ENCODE data around the gene LRRN2. TPM values are rescaled to one million over a fixed set of nuclear protein-coding genes. Genes with fewer than 3 reads are reported as not detected.

The LRRN2 gene
- total RNA-seq, 1 experiment from 2014 or later = not detected

GRCh38 chr1:204583909-204584632 is 101.5 kb downstream of the LRRN2 start:
- CTCF ChIA-PET = no interaction called here
- Histone ChIP-seq H3K4me3 (ENCODE audit: low read depth, low read length) (no peak overlapping the region), H3K4me1 (no peaks in the 10 kb centered on the region; the same call in 1 of the 2 replicates), H3K9me3 (no peaks in the 10 kb centered on the region), H3K36me3 (ENCODE audit: control insufficient read depth, insufficient read depth, low read length) (no peaks in the 10 kb centered on the region), H3K27me3 (replicated peaks; ENCODE audit: control insufficient read depth, insufficient read depth, low read length) (no peaks in the 10 kb centered on the region)
- POLR2A ChIA-PET = no interaction called here
- H3K4me3 Mint-ChIP-seq (ENCODE audit: unreplicated experiment) = no peak overlapping the region
- DNase-seq = no peak
- peaks cover 2% of the 10 kb centered on the region for H3K4me1 Mint-ChIP-seq (ENCODE audit: low read depth, unreplicated experiment)
- no peaks in the 10 kb centered on the region for H3K9me3 Mint-ChIP-seq (ENCODE audit: unreplicated experiment)
- BruUV-seq (replicated peaks) = no TSS peak
- no peaks in the 10 kb centered on the region for H3K27me3 Mint-ChIP-seq (ENCODE audit: insufficient read depth, unreplicated experiment)
- no peaks in the 10 kb centered on the region for H3K36me3 Mint-ChIP-seq (ENCODE audit: insufficient read depth, unreplicated experiment)
- H3K27ac Mint-ChIP-seq (ENCODE audit: unreplicated experiment) = no peak overlapping the region
- no peak for TF ChIP-seq CTCF (IDR thresholded peaks at IDR 0.05; ENCODE audit: insufficient read depth in 1 of 2, low read depth in 1 of 2, low read length in 1 of 2, severe bottlenecking in 1 of 2, unreplicated experiment in 1 of 2)
- intact Hi-C loops (cut with micrococcal nuclease; ENCODE audit: unreplicated experiment) = no loop called here

- no TSS peak for BruUV-seq (replicated peaks)
- no peak overlapping the region for H3K4me3 ChIP-seq (ENCODE audit: low read depth, low read length)
- Mint-ChIP-seq H3K4me3 (ENCODE audit: unreplicated experiment) (no peak overlapping the region), H3K4me1 (ENCODE audit: low read depth, unreplicated experiment) (no peaks in the 10 kb centered on the region), H3K27ac (ENCODE audit: unreplicated experiment) (no peak overlapping the region), H3K36me3 (ENCODE audit: insufficient read depth, unreplicated experiment) (no peaks in the 10 kb centered on the region), H3K27me3 (ENCODE audit: insufficient read depth, unreplicated experiment) (no peaks in the 10 kb centered on the region), H3K9me3 (ENCODE audit: unreplicated experiment) (no peaks in the 10 kb centered on the region)
- intact Hi-C loops (cut with micrococcal nuclease; ENCODE audit: unreplicated experiment) = no loop called here
- H3K36me3 ChIP-seq (ENCODE audit: control insufficient read depth, insufficient read depth, low read length) = no peaks in the 10 kb centered on the region
- ChIA-PET CTCF (no interaction called here), POLR2A (no interaction called here)
- H3K9me3 ChIP-seq = no peaks in the 10 kb centered on the region
- H3K4me1 ChIP-seq = no peaks in the 10 kb centered on the region
- no peaks in the 10 kb centered on the region for H3K27me3 ChIP-seq (replicated peaks; ENCODE audit: control insufficient read depth, insufficient read depth, low read length)
- TF ChIP-seq CTCF (IDR thresholded peaks at IDR 0.05; ENCODE audit: insufficient read depth in 1 of 2, low read depth in 1 of 2, low read length in 1 of 2, severe bottlenecking in 1 of 2, unreplicated experiment in 1 of 2) = no peak
- no peak for DNase-seq
These were observed 103.8 kb downstream of the LRRN2 start for GRCh38 chr1:204581759-204582158.

GRCh38 chr1:204580862-204581261 is 104.7 kb downstream of the LRRN2 start:
- TF ChIP-seq CTCF (IDR thresholded peaks at IDR 0.05; ENCODE audit: insufficient read depth in 1 of 2, low read depth in 1 of 2, low read length in 1 of 2, severe bottlenecking in 1 of 2, unreplicated experiment in 1 of 2) = no peak
- H3K27ac Mint-ChIP-seq (ENCODE audit: unreplicated experiment) = no peak overlapping the region
- BruUV-seq (replicated peaks) = no TSS peak
- H3K27me3 Mint-ChIP-seq (ENCODE audit: insufficient read depth, unreplicated experiment) = no peaks in the 10 kb centered on the region
- H3K9me3 ChIP-seq = no peaks in the 10 kb centered on the region
- CTCF ChIA-PET = no interaction called here
- intact Hi-C loops (cut with micrococcal nuclease; ENCODE audit: unreplicated experiment) = no loop called here
- H3K36me3 Mint-ChIP-seq (ENCODE audit: insufficient read depth, unreplicated experiment) = no peaks in the 10 kb centered on the region
- DNase-seq = no peak
- no peaks in the 10 kb centered on the region for H3K36me3 ChIP-seq (ENCODE audit: control insufficient read depth, insufficient read depth, low read length)
- H3K4me1 Mint-ChIP-seq (ENCODE audit: low read depth, unreplicated experiment) = no peaks in the 10 kb centered on the region
- H3K9me3 Mint-ChIP-seq (ENCODE audit: unreplicated experiment) = no peaks in the 10 kb centered on the region
- H3K27me3 ChIP-seq (replicated peaks; ENCODE audit: control insufficient read depth, insufficient read depth, low read length) = no peaks in the 10 kb centered on the region
- H3K4me3 Mint-ChIP-seq (ENCODE audit: unreplicated experiment) = no peak overlapping the region
- no peak overlapping the region for H3K4me3 ChIP-seq (ENCODE audit: low read depth, low read length)
- H3K4me1 ChIP-seq = 0 out of 2 replicates have a peak, but pooled peaks cover 4% of the 10 kb centered on the region
- POLR2A ChIA-PET = no interaction called here

Measured in Caco-2 (cell line).